ENCODE results near the gene KLHL30.

The KLHL30 gene

DNA sequence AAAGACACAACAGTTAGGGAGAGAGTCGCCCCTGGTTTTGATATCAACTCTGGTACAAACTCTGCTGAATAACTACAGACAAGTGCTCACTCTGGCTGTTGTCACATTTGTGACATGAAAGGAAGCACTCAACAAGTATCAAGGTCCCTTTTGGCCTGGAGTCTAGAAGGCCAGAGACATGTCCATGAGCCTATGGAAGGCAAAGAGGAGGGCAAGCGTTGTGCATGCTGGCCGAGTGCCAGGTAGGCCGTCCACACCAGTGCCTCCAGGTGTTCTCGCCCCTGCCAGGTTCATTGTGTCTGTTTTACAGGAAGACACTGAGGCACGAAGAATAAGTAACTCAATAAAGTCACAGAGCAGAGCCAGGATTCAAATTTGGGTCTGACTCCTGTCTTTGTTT lies 43.9 kb downstream of the KLHL30 start:
- TF ChIP-seq CSDC2 (CRISPR knock-in tag; IDR thresholded peaks at IDR 0.05) (no peak), ZC3H10 (CRISPR knock-in tag; IDR thresholded peaks at IDR 0.05) (no peak), ZFP3 (CRISPR knock-in tag; IDR thresholded peaks at IDR 0.05) (no peak), TCF4 (CRISPR knock-in tag; IDR thresholded peaks at IDR 0.05; ENCODE audit: borderline replicate concordance) (no peak), GLIS3 (CRISPR knock-in tag; IDR thresholded peaks at IDR 0.05) (no peak), SNAI2 (CRISPR knock-in tag; IDR thresholded peaks at IDR 0.05) (no peak), PPARA (CRISPR knock-in tag; IDR thresholded peaks at IDR 0.05; ENCODE audit: borderline replicate concordance) (no peak), CREB5 (CRISPR knock-in tag; IDR thresholded peaks at IDR 0.05; ENCODE audit: low read depth) (no peak), ESRRG (CRISPR knock-in tag; IDR thresholded peaks at IDR 0.05) (no peak), CSRNP3 (CRISPR knock-in tag; IDR thresholded peaks at IDR 0.05) (no peak), OSR1 (CRISPR knock-in tag; IDR thresholded peaks at IDR 0.05) (no peak), ISL1 (CRISPR knock-in tag; IDR thresholded peaks at IDR 0.05) (no peak)
- TF ChIP-seq, protein P1, sequence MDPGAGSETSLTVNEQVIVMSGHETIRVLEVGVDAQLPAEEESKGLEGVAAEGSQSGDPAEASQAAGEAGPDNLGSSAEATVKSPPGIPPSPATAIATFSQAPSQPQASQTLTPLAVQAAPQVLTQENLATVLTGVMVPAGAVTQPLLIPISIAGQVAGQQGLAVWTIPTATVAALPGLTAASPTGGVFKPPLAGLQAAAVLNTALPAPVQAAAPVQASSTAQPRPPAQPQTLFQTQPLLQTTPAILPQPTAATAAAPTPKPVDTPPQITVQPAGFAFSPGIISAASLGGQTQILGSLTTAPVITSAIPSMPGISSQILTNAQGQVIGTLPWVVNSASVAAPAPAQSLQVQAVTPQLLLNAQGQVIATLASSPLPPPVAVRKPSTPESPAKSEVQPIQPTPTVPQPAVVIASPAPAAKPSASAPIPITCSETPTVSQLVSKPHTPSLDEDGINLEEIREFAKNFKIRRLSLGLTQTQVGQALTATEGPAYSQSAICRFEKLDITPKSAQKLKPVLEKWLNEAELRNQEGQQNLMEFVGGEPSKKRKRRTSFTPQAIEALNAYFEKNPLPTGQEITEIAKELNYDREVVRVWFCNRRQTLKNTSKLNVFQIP (CRISPR knock-in tag; IDR thresholded peaks at IDR 0.05; ENCODE audit: borderline replicate concordance, low read depth) = no peak
- TF ChIP-seq, protein P2, sequence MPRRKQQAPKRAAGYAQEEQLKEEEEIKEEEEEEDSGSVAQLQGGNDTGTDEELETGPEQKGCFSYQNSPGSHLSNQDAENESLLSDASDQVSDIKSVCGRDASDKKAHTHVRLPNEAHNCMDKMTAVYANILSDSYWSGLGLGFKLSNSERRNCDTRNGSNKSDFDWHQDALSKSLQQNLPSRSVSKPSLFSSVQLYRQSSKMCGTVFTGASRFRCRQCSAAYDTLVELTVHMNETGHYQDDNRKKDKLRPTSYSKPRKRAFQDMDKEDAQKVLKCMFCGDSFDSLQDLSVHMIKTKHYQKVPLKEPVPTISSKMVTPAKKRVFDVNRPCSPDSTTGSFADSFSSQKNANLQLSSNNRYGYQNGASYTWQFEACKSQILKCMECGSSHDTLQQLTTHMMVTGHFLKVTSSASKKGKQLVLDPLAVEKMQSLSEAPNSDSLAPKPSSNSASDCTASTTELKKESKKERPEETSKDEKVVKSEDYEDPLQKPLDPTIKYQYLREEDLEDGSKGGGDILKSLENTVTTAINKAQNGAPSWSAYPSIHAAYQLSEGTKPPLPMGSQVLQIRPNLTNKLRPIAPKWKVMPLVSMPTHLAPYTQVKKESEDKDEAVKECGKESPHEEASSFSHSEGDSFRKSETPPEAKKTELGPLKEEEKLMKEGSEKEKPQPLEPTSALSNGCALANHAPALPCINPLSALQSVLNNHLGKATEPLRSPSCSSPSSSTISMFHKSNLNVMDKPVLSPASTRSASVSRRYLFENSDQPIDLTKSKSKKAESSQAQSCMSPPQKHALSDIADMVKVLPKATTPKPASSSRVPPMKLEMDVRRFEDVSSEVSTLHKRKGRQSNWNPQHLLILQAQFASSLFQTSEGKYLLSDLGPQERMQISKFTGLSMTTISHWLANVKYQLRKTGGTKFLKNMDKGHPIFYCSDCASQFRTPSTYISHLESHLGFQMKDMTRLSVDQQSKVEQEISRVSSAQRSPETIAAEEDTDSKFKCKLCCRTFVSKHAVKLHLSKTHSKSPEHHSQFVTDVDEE (CRISPR knock-in tag; IDR thresholded peaks at IDR 0.05) = no peak
- no peak for ATAC-seq

GRCh38 chr2:238183821-238184220 lies 45.4 kb downstream of the KLHL30 start:
- TF ChIP-seq ZNF8 (CRISPR knock-in tag; IDR thresholded peaks at IDR 0.05) (no peak), TOX (CRISPR knock-in tag; IDR thresholded peaks at IDR 0.05; ENCODE audit: borderline replicate concordance) (no peak), CREB5 (CRISPR knock-in tag; IDR thresholded peaks at IDR 0.05; ENCODE audit: low read depth) (no peak), OSR1 (CRISPR knock-in tag; IDR thresholded peaks at IDR 0.05) (no peak), PPARA (CRISPR knock-in tag; IDR thresholded peaks at IDR 0.05; ENCODE audit: borderline replicate concordance) (no peak), ZC3H10 (CRISPR knock-in tag; IDR thresholded peaks at IDR 0.05) (no peak), BACH2 (CRISPR knock-in tag; IDR thresholded peaks at IDR 0.05; ENCODE audit: borderline replicate concordance) (no peak), ZFP30 (CRISPR knock-in tag; IDR thresholded peaks at IDR 0.05) (no peak), ZNF70 (CRISPR knock-in tag; IDR thresholded peaks at IDR 0.05) (no peak), CSDC2 (CRISPR knock-in tag; IDR thresholded peaks at IDR 0.05) (no peak), ESRRG (CRISPR knock-in tag; IDR thresholded peaks at IDR 0.05) (no peak), GLIS3 (CRISPR knock-in tag; IDR thresholded peaks at IDR 0.05) (no peak)
- TF ChIP-seq, protein P3, sequence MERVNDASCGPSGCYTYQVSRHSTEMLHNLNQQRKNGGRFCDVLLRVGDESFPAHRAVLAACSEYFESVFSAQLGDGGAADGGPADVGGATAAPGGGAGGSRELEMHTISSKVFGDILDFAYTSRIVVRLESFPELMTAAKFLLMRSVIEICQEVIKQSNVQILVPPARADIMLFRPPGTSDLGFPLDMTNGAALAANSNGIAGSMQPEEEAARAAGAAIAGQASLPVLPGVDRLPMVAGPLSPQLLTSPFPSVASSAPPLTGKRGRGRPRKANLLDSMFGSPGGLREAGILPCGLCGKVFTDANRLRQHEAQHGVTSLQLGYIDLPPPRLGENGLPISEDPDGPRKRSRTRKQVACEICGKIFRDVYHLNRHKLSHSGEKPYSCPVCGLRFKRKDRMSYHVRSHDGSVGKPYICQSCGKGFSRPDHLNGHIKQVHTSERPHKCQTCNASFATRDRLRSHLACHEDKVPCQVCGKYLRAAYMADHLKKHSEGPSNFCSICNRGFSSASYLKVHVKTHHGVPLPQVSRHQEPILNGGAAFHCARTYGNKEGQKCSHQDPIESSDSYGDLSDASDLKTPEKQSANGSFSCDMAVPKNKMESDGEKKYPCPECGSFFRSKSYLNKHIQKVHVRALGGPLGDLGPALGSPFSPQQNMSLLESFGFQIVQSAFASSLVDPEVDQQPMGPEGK (CRISPR knock-in tag; IDR thresholded peaks at IDR 0.05; ENCODE audit: borderline replicate concordance) = no peak
- no peak for ATAC-seq

Data from SK-N-SH treated with all-trans-retinoic acid at 6 μM for 48 hours (cell line).